Esophagus muscularis mucosa (tissue), 4 donors: Measurements from ENCODE around the gene GLT6D1. TPM values are rescaled to one million over a fixed set of nuclear protein-coding genes. Genes with fewer than 3 reads are reported as not detected.

Experiments
- DNase-seq: peaks from one replicate; pipeline ENCODE4 v3.0.0-alpha.2; 2017; ENCODE audit errors: extremely low spot score
- H3K27ac ChIP-seq, 4 donors: fragments of 200-600 bp; sonication (generic); replicated peaks in 1 of 4; 1 replicate in 3 of 4; 2 replicates in 1 of 4; pipeline ENCODE4 v1.5.1; 2016 to 2019; ENCODE audit warnings: mild to moderate bottlenecking in 1 of 4
- H3K27me3 ChIP-seq, 4 donors: fragments of 200-600 bp; sonication (generic); one replicate each; pipeline versions ENCODE4 v1.5.1 to v1.6.0; 2016 to 2019
- H3K36me3 ChIP-seq, 4 donors: fragments of 200-600 bp; sonication (generic); one replicate each; pipeline ENCODE4 v1.5.1; 2016 to 2019
- H3K4me1 ChIP-seq, 4 donors: fragments of 200-600 bp; sonication (generic); one replicate each; pipeline ENCODE4 v1.5.1; 2016 to 2019
- H3K4me3 ChIP-seq, 4 donors: fragments of 200-600 bp; sonication (generic); 1 replicate in 2 of 4; 2 replicates in 2 of 4; pipeline ENCODE4 v1.5.1; 2016 to 2019; ENCODE audit warnings: mild to moderate bottlenecking in 4 of 4, moderate library complexity in 1 of 4
- H3K9me3 ChIP-seq, 4 donors: fragments of 200-600 bp; sonication (generic); 1 replicate in 3 of 4; 2 replicates in 1 of 4; pipeline ENCODE4 v1.5.1; 2016 to 2019
- CTCF ChIP-seq, 3 experiments: fragments of 200-600 bp in 2 of 3; fragments of 450-650 bp in 1 of 3; sonication (generic) in 2 of 3; IDR thresholded peaks; one replicate each; pipeline ENCODE4 v1.5.1; 2017 to 2019; ENCODE audit warnings: antibody characterized with exemption in 3 of 3, mild to moderate bottlenecking in 2 of 3, moderate library complexity in 1 of 3
- EP300 ChIP-seq: sonication (generic); formaldehyde crosslinking; IDR thresholded peaks from one replicate; pipeline ENCODE4 v1.6.1; 2017; ENCODE audit warnings: antibody characterized with exemption
- POLR2A ChIP-seq: fragments of 450-650 bp; IDR thresholded peaks from one replicate; pipeline ENCODE4 v1.6.1; 2017; ENCODE audit warnings: antibody characterized with exemption, moderate library complexity, mild to moderate bottlenecking, low read depth
- POLR2AphosphoS5 ChIP-seq, 2 donors: sonication (generic); formaldehyde crosslinking; IDR thresholded peaks; one replicate each; pipeline ENCODE4 v1.6.1; 2017; ENCODE audit warnings: antibody characterized with exemption in 2 of 2
- WGBS: methylation state at CpG from one replicate; pipeline ENCODE4 v1.1.5; 2018; 5-methylcytosine and 5-hydroxymethylcytosine counted together
- intact Hi-C: fragments of 100-400 bp; cut with DNase I; formaldehyde crosslinking; loops from one replicate; pipeline ENCODE4 v1.15.1; 2023
- total RNA-seq, 4 donors: library from RNA; depleted of rRNA; stranded (reverse); fragments of >200 nt; gene quantifications; one replicate each; pipeline versions ENCODE4 v1.1.0 to v1.2.1, GENCODE V29; 2016

GLT6D1 gene
- total RNA-seq, 4 donors from 2014 or later: not detected

- no peaks in the 10 kb centered on the region for H3K36me3 ChIP-seq
- intact Hi-C loops: loop anchor here (10.0 kb wide), 1 partner anchor 678 kb away; no protein-coding TSS in a partner anchor
- peaks cover 0 to 58% (median 2%) of the 10 kb centered on the region in 4 donors for H3K27me3 ChIP-seq
- no peaks in the 10 kb centered on the region for H3K9me3 ChIP-seq
- H3K4me1 ChIP-seq: peaks cover 0 to 6% (median 2%) of the 10 kb centered on the region in 4 donors
- H3K4me3 ChIP-seq: no peak overlapping the region
- no peak overlapping the region for H3K27ac ChIP-seq
- DNase-seq: peak; percentile 87
- WGBS: 86% methylated on average over 11 of the region's 11 CpGs
- TF ChIP-seq CTCF (IDR thresholded peaks at IDR 0.05) (no peak), EP300 (no peak), POLR2A (no peak), POLR2AphosphoS5 (IDR thresholded peaks at IDR 0.05) (no peak)
Measured at GRCh38 chr9:135606885-135607259, 32.5 kb downstream of the GLT6D1 start.

GRCh38 chr9:135605238-135605781, 34.0 kb downstream of the GLT6D1 start:
- peaks cover 0 to 59% (median 2%) of the 10 kb centered on the region in 4 donors for H3K27me3 ChIP-seq
- intact Hi-C loops: loop anchor here (10.0 kb wide), 1 partner anchor 679 kb away; no protein-coding TSS in a partner anchor

DNA sequence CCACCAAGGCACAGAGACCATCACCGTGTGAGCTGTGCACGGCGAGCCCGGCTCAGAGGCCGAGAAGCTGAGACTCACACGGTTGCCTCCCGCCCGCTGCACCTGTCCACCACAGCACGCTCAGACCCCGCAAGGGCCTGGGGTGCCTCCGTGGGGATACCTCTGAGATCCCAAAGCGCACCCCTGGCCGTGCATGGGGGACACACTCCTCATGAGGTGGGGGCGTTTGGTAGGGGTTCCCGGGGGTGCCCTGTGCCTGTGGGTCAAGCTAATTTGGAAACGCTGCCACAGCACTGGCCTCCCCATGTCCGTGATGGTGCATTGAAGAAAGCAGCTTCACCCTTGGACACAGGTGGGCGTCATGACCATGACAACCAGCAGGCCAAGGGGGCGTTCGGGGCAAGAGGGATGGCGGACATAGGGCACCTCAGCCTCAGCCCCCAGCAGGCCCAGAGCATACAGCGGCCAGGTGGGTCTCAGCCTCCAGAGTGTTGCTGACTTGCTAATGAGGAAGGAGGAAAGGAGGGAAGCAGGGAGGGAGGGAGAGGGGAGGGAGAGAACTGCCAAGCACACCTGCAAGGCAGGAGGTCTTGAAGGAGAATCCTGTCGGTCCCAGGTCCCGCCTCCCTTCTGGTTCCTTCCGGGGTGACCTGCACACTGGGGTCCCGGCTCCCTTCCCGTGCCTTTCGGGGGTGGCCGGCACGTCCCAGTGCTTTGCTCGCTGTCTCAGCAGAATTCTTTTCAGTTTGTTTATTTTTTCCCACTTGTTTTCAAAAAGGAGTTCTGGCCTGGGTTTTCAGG, 34.7 kb downstream of the GLT6D1 start:
- Histone ChIP-seq H3K4me3 (no peak overlapping the region), H3K27me3 (peaks cover 0 to 62% (median 2%) of the 10 kb centered on the region in 4 donors), H3K27ac (no peak overlapping the region), H3K4me1 (peaks cover 0 to 6% (median 2%) of the 10 kb centered on the region in 4 donors), H3K9me3 (no peaks in the 10 kb centered on the region), H3K36me3 (no peaks in the 10 kb centered on the region)
- WGBS: 65% methylated on average over 9 of the region's 31 CpGs
- TF ChIP-seq POLR2AphosphoS5 (IDR thresholded peaks at IDR 0.05): no peak
- no peak for TF ChIP-seq POLR2A
- no peak for TF ChIP-seq CTCF (IDR thresholded peaks at IDR 0.05)
- no peak for TF ChIP-seq EP300
- intact Hi-C loops: loop anchor here (10.0 kb wide), 1 partner anchor 680 kb away; no protein-coding TSS in a partner anchor
- DNase-seq: peak; percentile 68

More at GRCh38 chr9:135605238-135605781, 34.0 kb downstream of the GLT6D1 start:
- H3K9me3 ChIP-seq: no peaks in the 10 kb centered on the region
- TF ChIP-seq CTCF (IDR thresholded peaks at IDR 0.05): no peak
- TF ChIP-seq POLR2AphosphoS5 (IDR thresholded peaks at IDR 0.05): no peak
- TF ChIP-seq EP300: no peak
- TF ChIP-seq POLR2A: no peak
- H3K36me3 ChIP-seq: no peaks in the 10 kb centered on the region
- DNase-seq: peak; percentile 62
- H3K4me1 ChIP-seq: peaks cover 0 to 6% (median 2%) of the 10 kb centered on the region in 4 donors
- 54% methylated on average over 8 of the region's 14 CpGs for WGBS
- no peak overlapping the region for H3K27ac ChIP-seq
- no peak overlapping the region for H3K4me3 ChIP-seq

DNA sequence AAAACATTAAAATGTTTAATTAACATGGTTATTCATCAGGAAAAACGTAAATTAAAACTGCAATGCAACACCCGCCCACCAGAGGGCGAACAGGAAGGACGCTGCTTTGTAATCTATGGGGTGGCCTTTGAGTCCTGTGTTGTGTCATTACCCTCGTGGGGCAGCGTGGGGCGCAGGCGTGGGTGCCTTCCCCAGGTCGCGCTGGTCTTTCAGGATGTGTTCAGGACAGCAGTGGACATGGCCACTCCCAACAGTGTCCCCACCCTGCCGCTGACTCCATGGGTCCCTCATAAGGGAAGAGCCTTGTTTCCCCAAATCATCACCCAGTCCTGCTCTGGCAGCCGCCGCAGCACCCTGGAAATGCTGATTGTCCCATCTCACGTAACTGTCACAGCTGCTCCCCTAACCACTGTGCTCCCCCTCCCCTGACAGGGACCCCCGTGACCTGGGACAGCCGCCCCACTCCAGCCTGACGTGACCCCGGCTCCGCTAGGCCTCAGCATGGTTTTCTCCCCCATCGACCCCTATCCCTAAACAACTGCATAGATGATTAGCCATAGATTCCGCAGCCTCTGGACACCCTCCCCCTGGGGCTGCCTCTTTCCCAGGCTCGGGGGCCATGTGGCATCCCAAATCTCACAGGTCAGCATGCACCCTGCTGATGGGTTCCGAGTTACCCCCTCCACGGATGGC, 36.4 kb downstream of the GLT6D1 start:
- WGBS: 59% methylated on average over 24 of the region's 24 CpGs
- Histone ChIP-seq H3K27me3 (peaks cover 0 to 53% (median 2%) of the 10 kb centered on the region in 4 donors), H3K36me3 (no peaks in the 10 kb centered on the region), H3K27ac (no peak overlapping the region), H3K9me3 (no peaks in the 10 kb centered on the region), H3K4me1 (peaks cover 0 to 6% (median 2%) of the 10 kb centered on the region in 4 donors), H3K4me3 (no peak overlapping the region)
- no peak for DNase-seq
- TF ChIP-seq POLR2A (no peak), POLR2AphosphoS5 (IDR thresholded peaks at IDR 0.05) (no peak), CTCF (IDR thresholded peaks at IDR 0.05) (peak; percentile 41 to 72 (median 63)), EP300 (no peak)
- intact Hi-C loops: loop anchor here (10.0 kb wide), 1 partner anchor 682 kb away; no protein-coding TSS in a partner anchor
